Neural cell (in vitro differentiated cells): ENCODE measurements around the gene COL27A1. TPM values are rescaled to one million over a fixed set of nuclear protein-coding genes. Genes with fewer than 3 reads are reported as not detected.

Source experiments
- H2AFZ ChIP-seq: fragments of 200-600, 300-800 bp; sonication (generic), shearing (Covaris generic); 2 replicates; pipeline ENCODE4 v1.6.0; 2014; ENCODE audit warnings: low read depth, mild to moderate bottlenecking, antibody characterized with exemption, low read length, moderate library complexity
- H3F3A ChIP-seq: fragments of 200-600 bp; shearing (Covaris generic); 2 replicates; pipeline ENCODE4 v1.6.1; 2016; ENCODE audit warnings: mild to moderate bottlenecking, moderate library complexity, mixed read lengths, antibody characterized with exemption, low read length; ENCODE audit not compliant: insufficient read depth, poor library complexity, severe bottlenecking
- H3K27ac ChIP-seq: fragments of 200-600, 300-800 bp; sonication (generic), shearing (Covaris generic); 2 replicates; pipeline ENCODE4 v1.5.1; 2014; ENCODE audit warnings: mild to moderate bottlenecking, low read length, moderate library complexity
- H3K27me3 ChIP-seq: fragments of 300-800, 200-600 bp; sonication (generic), shearing (Covaris generic); 2 replicates; pipeline ENCODE4 v1.6.0; 2014; ENCODE audit warnings: mild to moderate bottlenecking, low read depth, low read length, moderate library complexity; ENCODE audit not compliant: insufficient read depth
- H3K36me3 ChIP-seq: fragments of 300-800, 200-600 bp; sonication (generic), shearing (Covaris generic); 2 replicates; pipeline ENCODE4 v1.5.1; 2014; ENCODE audit warnings: mild to moderate bottlenecking, antibody characterized with exemption, low read length, moderate library complexity; ENCODE audit not compliant: insufficient read depth
- H3K4me2 ChIP-seq: fragments of 300-800, 200-600 bp; sonication (generic), shearing (Covaris generic); 2 replicates; pipeline ENCODE4 v1.6.0; 2014; ENCODE audit warnings: mild to moderate bottlenecking, low read length
- H3K4me3 ChIP-seq: fragments of 300-800, 200-600 bp; sonication (generic), shearing (Covaris generic); 2 replicates; pipeline ENCODE4 v1.5.1; 2014; ENCODE audit warnings: mild to moderate bottlenecking, low read length, moderate library complexity
- H3K79me2 ChIP-seq: fragments of 200-600 bp; shearing (Covaris generic); replicated peaks from 2 replicates; pipeline ENCODE4 v1.6.0; 2014; ENCODE audit warnings: mild to moderate bottlenecking, low read length, moderate library complexity; ENCODE audit not compliant: insufficient read depth
- H3K9ac ChIP-seq: fragments of 300-800, 200-600 bp; sonication (generic), shearing (Covaris generic); 2 replicates; pipeline ENCODE4 v1.6.1; 2016; ENCODE audit warnings: mild to moderate bottlenecking, low read length, mixed read lengths
- H3K9me2 ChIP-seq: fragments of 200-600 bp; shearing (Covaris generic); 2 replicates; pipeline ENCODE4 v1.6.1; 2016; ENCODE audit warnings: mild to moderate bottlenecking, low read length, mixed read lengths; ENCODE audit not compliant: insufficient read depth
- H3K9me3 ChIP-seq: fragments of 200-600, 300-800 bp; sonication (generic), shearing (Covaris generic); 2 replicates; pipeline ENCODE4 v1.6.1; 2016; ENCODE audit warnings: mild to moderate bottlenecking, mixed run types, low read length, moderate library complexity, mixed read lengths
- H4K20me1 ChIP-seq: fragments of 200-600 bp; shearing (Covaris generic); 2 replicates; pipeline ENCODE4 v1.6.1; 2016; ENCODE audit warnings: mild to moderate bottlenecking, mixed run types; ENCODE audit not compliant: insufficient read depth
- EP300 ChIP-seq: fragments of 450-650 bp; conservative IDR thresholded peaks from 2 replicates; pipeline ENCODE4 v1.6.1; 2014; ENCODE audit warnings: antibody characterized with exemption, mild to moderate bottlenecking, moderate library complexity; ENCODE audit not compliant: poor library complexity, severe bottlenecking
- EZH2 ChIP-seq: fragments of 200-600, 300-800 bp; shearing (Covaris generic), sonication (generic); IDR thresholded peaks from 2 replicates; pipeline ENCODE4 v1.6.1; 2014; ENCODE audit warnings: antibody characterized with exemption, low read length, borderline replicate concordance, mild to moderate bottlenecking; ENCODE audit not compliant: insufficient read depth, poor library complexity, severe bottlenecking
- MXI1 ChIP-seq: fragments of 450-650 bp; conservative IDR thresholded peaks from 2 replicates; pipeline ENCODE4 v1.6.1; 2014; ENCODE audit warnings: antibody characterized with exemption, mild to moderate bottlenecking; ENCODE audit not compliant: poor library complexity, severe bottlenecking
- POLR2AphosphoS5 ChIP-seq: IDR thresholded peaks from 2 replicates; pipeline ENCODE4 v1.6.1; 2012
- RAD21 ChIP-seq: fragments of 450-650 bp; conservative IDR thresholded peaks from 2 replicates; pipeline ENCODE4 v1.6.1; 2014; ENCODE audit warnings: antibody characterized with exemption, mild to moderate bottlenecking, moderate library complexity
- SMC3 ChIP-seq: fragments of 450-650 bp; conservative IDR thresholded peaks from 2 replicates; pipeline ENCODE4 v1.6.1; 2014; ENCODE audit warnings: antibody characterized with exemption, mild to moderate bottlenecking, moderate library complexity; ENCODE audit not compliant: poor library complexity
- TAF1 ChIP-seq: IDR thresholded peaks from 2 replicates; pipeline ENCODE4 v1.6.1; 2012; ENCODE audit warnings: low read depth
- polyA plus RNA-seq: library from polyadenylated mRNA; depleted of rRNA; stranded (reverse); fragments of >200 nt; gene quantifications from 2 replicates; pipeline ENCODE4 v1.2.3, GENCODE V29; 2014
- TF ChIP-seq, protein P1 (sequence below): IDR thresholded peaks from 2 replicates; pipeline ENCODE4 v1.6.1; 2012; ENCODE audit warnings: borderline replicate concordance
- TF ChIP-seq, protein P2 (sequence below): fragments of 450-650 bp; IDR thresholded peaks from 2 replicates; pipeline ENCODE4 v1.5.1; 2014; ENCODE audit warnings: antibody characterized with exemption, mild to moderate bottlenecking, moderate library complexity; ENCODE audit not compliant: poor library complexity, severe bottlenecking

The COL27A1 gene
- polyA plus RNA-seq, 1 donor from 2014 or later, result 0.25 TPM

GRCh38 chr9:114256827-114257328 is 101.5 kb downstream of the COL27A1 start:
- H3K27ac ChIP-seq, result no peak overlapping the region
- no peaks in the 10 kb centered on the region for H3K79me2 ChIP-seq
- H3K4me3 ChIP-seq, result no peak overlapping the region
- no peak overlapping the region for H2AFZ ChIP-seq
- H3K36me3 ChIP-seq, result no peaks in the 10 kb centered on the region
- no peaks in the 10 kb centered on the region for H3F3A ChIP-seq
- no peak overlapping the region for H3K4me2 ChIP-seq
- H3K9ac ChIP-seq, result no peak overlapping the region
- no peaks in the 10 kb centered on the region for H3K9me2 ChIP-seq
- no peaks in the 10 kb centered on the region for H3K9me3 ChIP-seq
- TF ChIP-seq TAF1, result no peak
- TF ChIP-seq, protein P1, sequence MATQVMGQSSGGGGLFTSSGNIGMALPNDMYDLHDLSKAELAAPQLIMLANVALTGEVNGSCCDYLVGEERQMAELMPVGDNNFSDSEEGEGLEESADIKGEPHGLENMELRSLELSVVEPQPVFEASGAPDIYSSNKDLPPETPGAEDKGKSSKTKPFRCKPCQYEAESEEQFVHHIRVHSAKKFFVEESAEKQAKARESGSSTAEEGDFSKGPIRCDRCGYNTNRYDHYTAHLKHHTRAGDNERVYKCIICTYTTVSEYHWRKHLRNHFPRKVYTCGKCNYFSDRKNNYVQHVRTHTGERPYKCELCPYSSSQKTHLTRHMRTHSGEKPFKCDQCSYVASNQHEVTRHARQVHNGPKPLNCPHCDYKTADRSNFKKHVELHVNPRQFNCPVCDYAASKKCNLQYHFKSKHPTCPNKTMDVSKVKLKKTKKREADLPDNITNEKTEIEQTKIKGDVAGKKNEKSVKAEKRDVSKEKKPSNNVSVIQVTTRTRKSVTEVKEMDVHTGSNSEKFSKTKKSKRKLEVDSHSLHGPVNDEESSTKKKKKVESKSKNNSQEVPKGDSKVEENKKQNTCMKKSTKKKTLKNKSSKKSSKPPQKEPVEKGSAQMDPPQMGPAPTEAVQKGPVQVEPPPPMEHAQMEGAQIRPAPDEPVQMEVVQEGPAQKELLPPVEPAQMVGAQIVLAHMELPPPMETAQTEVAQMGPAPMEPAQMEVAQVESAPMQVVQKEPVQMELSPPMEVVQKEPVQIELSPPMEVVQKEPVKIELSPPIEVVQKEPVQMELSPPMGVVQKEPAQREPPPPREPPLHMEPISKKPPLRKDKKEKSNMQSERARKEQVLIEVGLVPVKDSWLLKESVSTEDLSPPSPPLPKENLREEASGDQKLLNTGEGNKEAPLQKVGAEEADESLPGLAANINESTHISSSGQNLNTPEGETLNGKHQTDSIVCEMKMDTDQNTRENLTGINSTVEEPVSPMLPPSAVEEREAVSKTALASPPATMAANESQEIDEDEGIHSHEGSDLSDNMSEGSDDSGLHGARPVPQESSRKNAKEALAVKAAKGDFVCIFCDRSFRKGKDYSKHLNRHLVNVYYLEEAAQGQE, result no peak
- TF ChIP-seq EZH2, result no peak
- TF ChIP-seq POLR2AphosphoS5, result no peak
- TF ChIP-seq MXI1, result no peak
- TF ChIP-seq EP300, result no peak
- TF ChIP-seq SMC3, result no peak
- no peaks in the 10 kb centered on the region for H4K20me1 ChIP-seq
- no peaks in the 10 kb centered on the region for H3K27me3 ChIP-seq

DNA sequence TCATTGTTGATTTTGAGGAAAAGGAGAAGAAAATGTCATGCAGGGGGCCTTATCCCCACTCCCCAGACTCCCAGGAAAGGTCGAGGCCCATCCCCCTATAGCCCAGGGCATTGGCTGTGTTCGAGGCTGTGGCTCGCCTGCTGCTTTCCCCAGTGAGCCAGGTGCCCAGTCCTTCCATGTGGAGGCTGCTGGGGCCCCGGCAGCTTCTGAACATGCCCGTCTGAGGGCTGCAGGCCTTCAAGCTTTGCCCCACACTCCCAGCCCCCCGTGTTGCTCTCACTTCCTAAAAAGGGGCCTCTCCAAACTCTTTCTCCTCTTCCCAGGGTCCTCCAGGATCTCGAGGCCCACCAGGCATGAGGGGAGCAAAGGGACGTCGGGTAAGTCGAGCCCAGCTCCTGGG is 102.9 kb downstream of the COL27A1 start:
- Histone ChIP-seq H3K79me2 (no peaks in the 10 kb centered on the region), H4K20me1 (no peaks in the 10 kb centered on the region), H3K9ac (no peak overlapping the region), H3K27ac (no peak overlapping the region), H3K9me2 (no peaks in the 10 kb centered on the region), H2AFZ (no peak overlapping the region), H3K4me3 (no peak overlapping the region), H3K9me3 (no peaks in the 10 kb centered on the region), H3K36me3 (no peaks in the 10 kb centered on the region), H3K4me2 (no peak overlapping the region), H3F3A (no peaks in the 10 kb centered on the region), H3K27me3 (no peaks in the 10 kb centered on the region)
- TF ChIP-seq EZH2 (no peak), POLR2AphosphoS5 (no peak), EP300 (no peak), SMC3 (no peak), MXI1 (no peak), TAF1 (no peak), RAD21 (no peak)
- TF ChIP-seq, protein P1, result no peak
- TF ChIP-seq, protein P2, sequence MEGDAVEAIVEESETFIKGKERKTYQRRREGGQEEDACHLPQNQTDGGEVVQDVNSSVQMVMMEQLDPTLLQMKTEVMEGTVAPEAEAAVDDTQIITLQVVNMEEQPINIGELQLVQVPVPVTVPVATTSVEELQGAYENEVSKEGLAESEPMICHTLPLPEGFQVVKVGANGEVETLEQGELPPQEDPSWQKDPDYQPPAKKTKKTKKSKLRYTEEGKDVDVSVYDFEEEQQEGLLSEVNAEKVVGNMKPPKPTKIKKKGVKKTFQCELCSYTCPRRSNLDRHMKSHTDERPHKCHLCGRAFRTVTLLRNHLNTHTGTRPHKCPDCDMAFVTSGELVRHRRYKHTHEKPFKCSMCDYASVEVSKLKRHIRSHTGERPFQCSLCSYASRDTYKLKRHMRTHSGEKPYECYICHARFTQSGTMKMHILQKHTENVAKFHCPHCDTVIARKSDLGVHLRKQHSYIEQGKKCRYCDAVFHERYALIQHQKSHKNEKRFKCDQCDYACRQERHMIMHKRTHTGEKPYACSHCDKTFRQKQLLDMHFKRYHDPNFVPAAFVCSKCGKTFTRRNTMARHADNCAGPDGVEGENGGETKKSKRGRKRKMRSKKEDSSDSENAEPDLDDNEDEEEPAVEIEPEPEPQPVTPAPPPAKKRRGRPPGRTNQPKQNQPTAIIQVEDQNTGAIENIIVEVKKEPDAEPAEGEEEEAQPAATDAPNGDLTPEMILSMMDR, result no peak
